Measurements from ENCODE around the gene B3GALNT1.

The B3GALNT1 gene

DNA sequence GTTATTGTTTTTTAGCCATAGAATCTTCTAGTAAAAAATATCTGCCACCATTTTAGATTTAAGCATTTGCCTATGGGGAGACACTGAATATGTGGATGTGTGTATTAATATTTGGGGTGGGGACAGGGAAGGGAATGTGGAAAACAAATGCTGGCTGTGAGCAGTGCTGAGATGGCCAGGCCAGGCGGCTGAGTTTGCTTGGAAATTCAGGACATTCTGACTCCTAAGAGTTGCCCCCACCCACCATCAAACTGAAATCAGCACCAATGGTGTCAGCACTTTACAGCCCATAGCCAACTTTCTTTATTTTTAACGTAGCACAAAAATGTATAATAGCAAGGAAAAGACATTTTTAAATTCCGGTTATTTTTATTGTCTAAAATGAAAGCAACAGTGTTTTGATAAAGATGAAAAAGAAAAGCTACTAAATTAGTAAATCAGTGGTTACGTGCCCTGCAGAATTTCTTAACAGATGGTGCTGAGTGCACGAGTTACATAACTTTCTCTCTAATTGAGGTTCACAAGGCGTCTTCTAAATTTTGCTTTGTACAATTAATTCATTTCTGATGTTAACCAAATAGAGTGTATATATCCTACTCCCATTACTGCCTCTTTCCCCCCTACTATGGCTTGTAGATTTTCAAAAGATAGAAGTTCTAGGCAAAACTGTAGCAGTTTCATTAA is 34.0 kb downstream of the B3GALNT1 start:
- CTCF ChIA-PET, result interaction anchor here (0.5 to 0.8 kb wide), 2 partner anchors 13 to 1313 kb away, joined by 3 to 5 read pairs; no protein-coding TSS in a partner anchor
- POLR2A ChIA-PET (ENCODE audit: low non-redundant PET), result no interaction called here
- DNase-seq (ENCODE audit: low spot score), result no peak
- TF ChIP-seq, protein P1, sequence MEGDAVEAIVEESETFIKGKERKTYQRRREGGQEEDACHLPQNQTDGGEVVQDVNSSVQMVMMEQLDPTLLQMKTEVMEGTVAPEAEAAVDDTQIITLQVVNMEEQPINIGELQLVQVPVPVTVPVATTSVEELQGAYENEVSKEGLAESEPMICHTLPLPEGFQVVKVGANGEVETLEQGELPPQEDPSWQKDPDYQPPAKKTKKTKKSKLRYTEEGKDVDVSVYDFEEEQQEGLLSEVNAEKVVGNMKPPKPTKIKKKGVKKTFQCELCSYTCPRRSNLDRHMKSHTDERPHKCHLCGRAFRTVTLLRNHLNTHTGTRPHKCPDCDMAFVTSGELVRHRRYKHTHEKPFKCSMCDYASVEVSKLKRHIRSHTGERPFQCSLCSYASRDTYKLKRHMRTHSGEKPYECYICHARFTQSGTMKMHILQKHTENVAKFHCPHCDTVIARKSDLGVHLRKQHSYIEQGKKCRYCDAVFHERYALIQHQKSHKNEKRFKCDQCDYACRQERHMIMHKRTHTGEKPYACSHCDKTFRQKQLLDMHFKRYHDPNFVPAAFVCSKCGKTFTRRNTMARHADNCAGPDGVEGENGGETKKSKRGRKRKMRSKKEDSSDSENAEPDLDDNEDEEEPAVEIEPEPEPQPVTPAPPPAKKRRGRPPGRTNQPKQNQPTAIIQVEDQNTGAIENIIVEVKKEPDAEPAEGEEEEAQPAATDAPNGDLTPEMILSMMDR (conservative IDR thresholded peaks at IDR 0.05; ENCODE audit: low read depth), result no peak
- H3K27ac ChIP-seq, result no peak overlapping the region

DNA sequence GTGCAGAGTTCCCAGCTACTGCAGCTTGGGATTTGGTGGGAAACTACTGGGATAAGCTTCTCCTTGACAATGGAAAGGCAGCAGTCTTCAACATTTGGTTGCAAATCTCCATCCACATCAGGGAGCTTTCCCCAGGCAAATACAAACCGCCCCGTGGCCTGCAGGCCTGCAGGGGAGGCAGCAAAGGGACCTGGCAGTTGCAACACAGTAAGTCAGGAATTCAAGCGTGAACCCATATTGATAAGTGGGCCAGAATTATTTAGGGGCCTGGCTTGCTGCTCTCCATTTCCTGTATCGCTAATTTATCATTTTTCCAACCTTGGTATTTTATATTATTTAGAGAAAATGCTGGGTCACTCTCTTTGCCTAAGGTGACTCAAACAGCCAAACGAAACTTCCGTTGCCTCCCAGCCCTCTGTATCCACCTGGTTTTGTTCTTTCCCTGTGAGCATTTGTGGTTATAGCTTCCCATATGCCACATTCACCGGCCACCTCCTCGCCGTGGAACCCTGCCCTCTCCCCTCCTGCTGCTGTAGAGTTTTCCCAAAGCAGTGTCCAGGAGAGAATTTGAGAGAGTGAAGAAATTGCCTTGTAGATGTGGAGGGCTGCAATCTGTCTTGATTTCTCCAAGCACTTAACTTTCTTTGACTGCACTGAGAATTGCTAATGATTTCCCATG is 34.8 kb downstream of the B3GALNT1 start:
- TF ChIP-seq, protein P1 (conservative IDR thresholded peaks at IDR 0.05; ENCODE audit: low read depth), result no peak
- ChIA-PET POLR2A (ENCODE audit: low non-redundant PET) (no interaction called here), CTCF (no interaction called here)
- no peak for DNase-seq (ENCODE audit: low spot score)
- peak overlapping the region; percentile 76 for H3K27ac ChIP-seq

DNA sequence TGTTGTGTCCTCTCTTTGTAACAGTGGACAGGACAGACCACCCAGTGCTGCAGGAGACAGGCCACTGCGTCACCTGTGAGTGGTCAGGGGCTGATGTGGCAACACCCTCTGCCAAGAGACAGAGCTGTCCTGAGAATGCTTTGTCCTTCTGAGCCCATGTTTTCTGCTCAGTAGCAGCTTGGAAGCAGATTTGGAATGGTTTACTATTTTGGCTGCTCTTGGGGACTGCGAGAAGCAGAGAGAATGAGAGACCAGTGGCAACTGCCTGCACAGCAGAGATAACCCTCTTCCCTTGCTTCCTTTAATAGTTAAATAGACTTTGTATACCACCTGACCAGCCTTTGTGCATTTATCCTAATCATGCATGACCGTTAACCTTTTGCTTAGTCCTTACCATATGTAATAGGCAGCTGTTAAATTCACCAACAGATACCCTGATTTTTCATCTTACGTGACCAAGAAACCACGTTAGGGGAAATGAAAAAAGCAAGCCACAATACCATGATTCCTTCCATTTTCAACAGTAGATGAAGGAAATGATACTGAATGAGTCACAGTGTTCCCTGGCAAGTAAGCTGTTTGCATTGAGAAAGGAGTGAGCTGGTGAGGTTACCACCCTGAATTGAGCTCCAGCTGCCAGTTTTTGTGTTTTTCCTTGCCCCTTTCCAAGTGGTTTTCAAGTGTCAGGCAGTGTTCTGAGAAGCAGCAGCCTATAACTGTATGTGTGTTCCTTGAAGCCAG is 35.5 kb downstream of the B3GALNT1 start:
- TF ChIP-seq, protein P1 (conservative IDR thresholded peaks at IDR 0.05; ENCODE audit: low read depth), result no peak
- H3K27ac ChIP-seq, result peak overlapping the region; percentile 76
- ChIA-PET POLR2A (ENCODE audit: low non-redundant PET) (no interaction called here), CTCF (no interaction called here)
- DNase-seq (ENCODE audit: low spot score), result peak; percentile 71

DNA sequence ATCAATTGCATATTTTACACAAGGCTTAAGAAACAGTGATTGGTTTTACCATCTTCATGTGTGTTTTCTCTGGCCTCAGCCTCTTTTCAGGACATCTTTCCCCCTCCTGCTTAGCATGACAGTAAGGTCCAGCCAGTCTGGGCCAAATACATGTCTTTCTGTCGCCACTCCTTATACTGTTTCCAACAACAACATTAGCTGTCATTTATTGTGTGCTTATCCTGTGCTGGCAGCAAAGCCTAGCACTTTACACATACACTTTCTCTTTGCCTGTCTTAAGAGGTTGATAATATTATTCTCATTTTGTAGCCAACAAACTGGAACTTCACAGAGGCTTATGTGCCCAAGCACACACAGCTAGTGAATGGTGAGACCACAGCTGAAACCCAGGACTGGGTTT is 37.8 kb downstream of the B3GALNT1 start:
- no peak overlapping the region for H3K27ac ChIP-seq
- TF ChIP-seq, protein P1 (conservative IDR thresholded peaks at IDR 0.05; ENCODE audit: low read depth), result no peak
- ChIA-PET POLR2A (ENCODE audit: low non-redundant PET) (no interaction called here), CTCF (no interaction called here)
- no peak for DNase-seq (ENCODE audit: low spot score)

DNA sequence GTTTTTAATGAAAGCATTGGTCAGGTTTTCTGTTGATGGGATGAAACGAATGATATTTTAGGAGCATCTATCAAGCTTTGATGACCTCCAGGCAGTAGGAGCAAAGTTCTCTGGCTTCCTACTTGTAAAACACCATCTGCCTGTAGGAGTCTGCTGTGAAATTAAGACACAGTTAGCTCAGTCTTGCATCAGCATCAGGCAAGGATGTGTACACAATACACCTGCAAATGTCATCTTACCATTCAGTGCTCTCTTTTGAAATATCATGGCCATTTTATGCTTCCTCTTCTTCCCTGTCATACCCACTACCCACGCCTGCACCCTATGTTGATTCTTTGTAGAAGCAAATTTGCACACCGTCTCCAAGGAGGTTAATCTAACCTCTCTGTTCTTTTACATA is 38.2 kb downstream of the B3GALNT1 start:
- POLR2A ChIA-PET (ENCODE audit: low non-redundant PET), result no interaction called here
- CTCF ChIA-PET, result no interaction called here
- TF ChIP-seq, protein P1 (conservative IDR thresholded peaks at IDR 0.05; ENCODE audit: low read depth), result no peak

DNA sequence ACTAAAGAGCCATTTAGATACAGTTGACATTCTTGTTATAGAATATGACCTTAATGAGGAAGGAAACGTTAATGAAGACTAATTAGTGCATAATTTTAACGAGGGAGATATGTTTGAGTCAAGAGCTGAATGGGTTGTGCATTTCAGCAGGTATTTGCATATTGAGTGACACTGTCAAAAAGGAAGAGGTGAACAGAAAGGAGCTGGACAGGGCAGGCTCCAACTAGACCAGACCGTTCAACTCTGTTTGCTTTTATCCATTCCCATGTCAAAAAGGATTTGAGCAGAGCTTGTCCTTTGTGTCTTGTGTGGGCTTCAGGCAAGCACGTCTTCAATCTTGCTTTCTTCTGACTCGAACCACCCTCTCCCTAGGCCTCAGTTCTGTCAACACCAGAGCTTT is 40.7 kb downstream of the B3GALNT1 start:
- H3K27ac ChIP-seq, result no peak overlapping the region
- CTCF ChIA-PET, result interaction anchor here (0.5 kb wide), 1 partner anchor 667 kb away, joined by 3 read pairs; no protein-coding TSS in a partner anchor
- TF ChIP-seq, protein P1 (conservative IDR thresholded peaks at IDR 0.05; ENCODE audit: low read depth), result no peak
- POLR2A ChIA-PET (ENCODE audit: low non-redundant PET), result no interaction called here
- DNase-seq (ENCODE audit: low spot score), result no peak

More for the DNA sequence above, 38.2 kb downstream of the B3GALNT1 start:
- H3K27ac ChIP-seq, result no peak overlapping the region
- no peak for DNase-seq (ENCODE audit: low spot score)
